Neuron (in vitro differentiated cells): ENCODE measurements around the gene LSG1.

Experiments used
- H2AFZ ChIP-seq: one replicate; pipeline ENCODE4 v1.6.1; 2013; ENCODE audit warnings: low read depth, mild to moderate bottlenecking, inconsistent platforms, low read length, moderate library complexity
- H3K27me3 ChIP-seq: one replicate; pipeline ENCODE4 v1.6.1; 2013; ENCODE audit warnings: low read length; ENCODE audit not compliant: insufficient read depth
- H3K36me3 ChIP-seq: one replicate; pipeline ENCODE4 v1.6.1; 2013; ENCODE audit warnings: low read length; ENCODE audit not compliant: insufficient read depth
- H3K4me1 ChIP-seq: one replicate; pipeline ENCODE4 v1.6.1; 2013; ENCODE audit warnings: low read length; ENCODE audit not compliant: insufficient read depth
- H3K4me3 ChIP-seq: 2 replicates; pipeline ENCODE4 v1.5.1; 2013; ENCODE audit warnings: mild to moderate bottlenecking, low read length, moderate library complexity
- H3K9me3 ChIP-seq: one replicate; pipeline ENCODE4 v1.6.1; 2013; ENCODE audit warnings: low read length

Gene LSG1

DNA sequence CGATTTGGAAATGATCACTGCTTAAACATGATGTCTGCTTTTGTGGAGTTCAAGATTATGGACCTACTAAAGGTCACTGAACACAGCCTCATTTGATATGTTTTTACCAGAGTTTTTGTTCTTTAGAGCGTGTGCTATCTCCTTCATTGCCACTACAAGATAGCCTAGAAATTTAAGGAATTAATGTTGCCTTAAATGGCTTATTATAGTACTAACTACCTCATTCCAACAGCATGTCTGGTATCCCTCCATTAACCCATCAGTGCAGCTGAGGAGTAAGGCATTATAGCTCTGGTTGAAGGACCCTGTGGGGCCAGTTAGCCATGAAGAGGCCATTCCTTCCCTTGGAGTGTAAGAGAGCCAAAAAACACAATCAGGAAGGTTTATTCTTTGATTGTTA, 11.4 kb upstream of the LSG1 start:
- peaks cover 10% of the 10 kb centered on the region for H3K4me1 ChIP-seq

GRCh38 chr3:194682694-194683310, 10.8 kb upstream of the LSG1 start:
- no peak overlapping the region for H2AFZ ChIP-seq
- H3K36me3 ChIP-seq: no peaks in the 10 kb centered on the region
- H3K4me3 ChIP-seq: no peak overlapping the region
- H3K9me3 ChIP-seq: peaks cover 2% of the 10 kb centered on the region
- H3K27me3 ChIP-seq: peaks cover 12% of the 10 kb centered on the region
- H3K4me1 ChIP-seq: peaks cover 10% of the 10 kb centered on the region

More for the DNA sequence above, 11.4 kb upstream of the LSG1 start:
- H2AFZ ChIP-seq: no peak overlapping the region
- peaks cover 2% of the 10 kb centered on the region for H3K9me3 ChIP-seq
- peaks cover 12% of the 10 kb centered on the region for H3K27me3 ChIP-seq
- no peaks in the 10 kb centered on the region for H3K36me3 ChIP-seq
- no peak overlapping the region for H3K4me3 ChIP-seq

DNA sequence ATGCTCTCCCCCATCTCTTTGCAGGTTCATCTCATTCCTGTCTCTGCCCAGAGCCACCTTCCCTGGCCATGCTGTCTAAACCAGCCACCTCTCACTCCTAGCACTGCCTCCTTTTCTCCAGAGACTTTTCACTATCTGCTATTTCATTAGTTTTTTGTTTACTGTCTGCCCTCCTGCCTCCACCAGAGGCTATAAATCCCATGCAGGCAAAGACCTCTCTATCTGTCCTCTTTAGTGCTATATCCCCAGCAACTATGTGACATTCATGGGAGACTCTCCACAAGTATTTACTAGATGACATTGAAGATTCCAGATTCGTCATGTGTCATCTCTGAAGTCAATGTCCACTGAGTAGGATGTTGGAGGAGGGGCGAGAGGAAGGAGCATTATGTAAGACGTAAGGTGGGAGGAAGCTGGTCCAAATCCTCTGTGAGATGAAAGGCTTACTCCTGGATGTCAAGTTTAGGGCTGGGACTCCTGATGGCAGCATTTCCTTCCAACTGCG, 10.2 kb upstream of the LSG1 start:
- peaks cover 9% of the 10 kb centered on the region for H3K27me3 ChIP-seq
- no peak overlapping the region for H3K4me3 ChIP-seq
- H3K36me3 ChIP-seq: no peaks in the 10 kb centered on the region
- peaks cover 2% of the 10 kb centered on the region for H3K9me3 ChIP-seq
- H2AFZ ChIP-seq: no peak overlapping the region
- peaks cover 10% of the 10 kb centered on the region for H3K4me1 ChIP-seq

GRCh38 chr3:194680888-194681615, 9.1 kb upstream of the LSG1 start:
- H2AFZ ChIP-seq: no peak overlapping the region

DNA sequence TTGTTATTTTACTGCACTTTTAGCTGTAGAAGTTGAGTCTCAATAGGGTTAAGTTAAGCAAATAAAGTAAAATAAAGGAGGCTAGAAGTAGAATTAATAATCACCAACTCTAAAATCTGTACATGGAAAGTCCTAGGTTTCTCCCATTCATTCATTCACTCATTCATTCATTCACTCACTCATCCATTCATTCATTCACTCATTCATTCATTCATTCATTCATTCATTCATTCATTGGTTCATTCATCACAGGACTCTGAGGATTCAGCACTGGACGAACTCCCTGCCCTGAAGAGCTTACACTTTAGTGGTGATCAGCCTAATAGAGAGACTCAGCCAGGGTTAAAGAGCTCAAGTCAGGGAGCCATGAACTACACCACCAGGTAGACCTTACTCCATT, 4.5 kb upstream of the LSG1 start:
- Histone ChIP-seq H3K4me1 (peaks cover 3% of the 10 kb centered on the region), H3K9me3 (no peaks in the 10 kb centered on the region), H2AFZ (no peak overlapping the region), H3K4me3 (no peak overlapping the region), H3K36me3 (no peaks in the 10 kb centered on the region), H3K27me3 (peaks cover 3% of the 10 kb centered on the region)

More at GRCh38 chr3:194680888-194681615, 9.1 kb upstream of the LSG1 start:
- peaks cover 4% of the 10 kb centered on the region for H3K27me3 ChIP-seq
- peaks cover 5% of the 10 kb centered on the region for H3K4me1 ChIP-seq
- no peak overlapping the region for H3K4me3 ChIP-seq
- no peaks in the 10 kb centered on the region for H3K36me3 ChIP-seq
- H3K9me3 ChIP-seq: no peaks in the 10 kb centered on the region

DNA sequence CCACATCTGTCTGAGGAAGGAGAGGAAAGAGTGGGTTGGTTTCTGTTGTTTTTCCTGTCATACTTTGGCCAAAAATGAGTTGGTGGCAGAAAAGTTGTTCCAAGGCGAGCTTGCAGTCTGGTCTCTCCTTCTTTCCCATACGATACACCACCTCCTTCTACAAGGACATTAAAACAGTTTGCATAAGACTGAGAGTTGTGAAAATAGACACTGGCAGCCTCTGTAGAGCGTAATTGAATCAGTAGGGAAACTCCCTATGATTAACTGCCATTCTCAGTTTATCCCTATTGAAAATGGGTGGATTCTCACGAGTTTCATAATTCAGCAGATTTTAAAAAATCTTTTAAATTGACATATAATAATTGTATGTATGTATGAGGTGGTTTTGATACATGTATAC, 3.7 kb upstream of the LSG1 start:
- Histone ChIP-seq H3K27me3 (no peaks in the 10 kb centered on the region), H3K36me3 (no peaks in the 10 kb centered on the region), H3K4me1 (peaks cover 10% of the 10 kb centered on the region), H2AFZ (no peak overlapping the region), H3K9me3 (no peaks in the 10 kb centered on the region), H3K4me3 (no peak overlapping the region)

- H2AFZ ChIP-seq: no peak overlapping the region
- no peaks in the 10 kb centered on the region for H3K27me3 ChIP-seq
- no peaks in the 10 kb centered on the region for H3K36me3 ChIP-seq
- no peaks in the 10 kb centered on the region for H3K9me3 ChIP-seq
- peaks cover 14% of the 10 kb centered on the region for H3K4me1 ChIP-seq
- H3K4me3 ChIP-seq: no peak overlapping the region
Observed at GRCh38 chr3:194675081-194675640, 3.2 kb upstream of the LSG1 start.

- Histone ChIP-seq H3K4me1 (peaks cover 14% of the 10 kb centered on the region), H2AFZ (no peak overlapping the region), H3K27me3 (no peaks in the 10 kb centered on the region), H3K9me3 (no peaks in the 10 kb centered on the region), H3K4me3 (no peak overlapping the region), H3K36me3 (peaks cover 10% of the 10 kb centered on the region)
Observed at GRCh38 chr3:194673761-194674160, 1.8 kb upstream of the LSG1 start.

- Histone ChIP-seq H3K27me3 (no peaks in the 10 kb centered on the region), H3K36me3 (peaks cover 17% of the 10 kb centered on the region), H2AFZ (no peak overlapping the region), H3K4me1 (peaks cover 14% of the 10 kb centered on the region), H3K9me3 (no peaks in the 10 kb centered on the region), H3K4me3 (peak overlapping the region; percentile 88)
Observed at GRCh38 chr3:194672876-194673275, 885 bp upstream of the LSG1 start.

- no peaks in the 10 kb centered on the region for H3K27me3 ChIP-seq
- H3K36me3 ChIP-seq: peaks cover 21% of the 10 kb centered on the region
- peaks cover 14% of the 10 kb centered on the region for H3K4me1 ChIP-seq
- peak overlapping the region; percentile 88 for H3K4me3 ChIP-seq
- peak overlapping the region; percentile 72 for H2AFZ ChIP-seq
- no peaks in the 10 kb centered on the region for H3K9me3 ChIP-seq
Observed at GRCh38 chr3:194671511-194671899, 486 bp downstream of the LSG1 start.

DNA sequence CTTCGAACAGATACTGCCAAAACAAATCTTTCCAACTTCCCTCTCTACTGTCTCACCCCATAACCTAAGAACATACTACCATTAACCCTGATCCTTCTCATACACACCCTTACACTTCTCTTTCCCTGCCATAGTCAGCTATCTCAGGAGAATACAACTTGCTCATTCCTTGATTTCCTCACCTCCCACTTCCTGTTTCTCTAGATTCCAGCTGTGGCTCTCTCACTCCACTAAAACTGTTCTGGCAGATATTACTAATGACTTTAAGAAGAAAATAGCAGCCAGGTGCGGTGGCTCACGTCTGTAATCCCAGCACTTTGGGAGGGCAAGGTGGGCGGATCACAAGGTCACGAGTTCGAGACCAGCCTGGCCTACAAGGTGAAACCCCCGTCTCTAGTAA, 4.6 kb downstream of the LSG1 start:
- H3K36me3 ChIP-seq: peaks cover 44% of the 10 kb centered on the region

GRCh38 chr3:194664857-194665256, 7.1 kb downstream of the LSG1 start:
- Histone ChIP-seq H3K27me3 (no peaks in the 10 kb centered on the region), H3K4me3 (no peak overlapping the region), H2AFZ (no peak overlapping the region), H3K4me1 (no peaks in the 10 kb centered on the region), H3K9me3 (no peaks in the 10 kb centered on the region), H3K36me3 (peaks cover 56% of the 10 kb centered on the region)

More for the DNA sequence above, 4.6 kb downstream of the LSG1 start:
- H3K4me1 ChIP-seq: peaks cover 11% of the 10 kb centered on the region
- no peaks in the 10 kb centered on the region for H3K9me3 ChIP-seq
- H3K27me3 ChIP-seq: no peaks in the 10 kb centered on the region
- H3K4me3 ChIP-seq: no peak overlapping the region
- H2AFZ ChIP-seq: no peak overlapping the region

DNA sequence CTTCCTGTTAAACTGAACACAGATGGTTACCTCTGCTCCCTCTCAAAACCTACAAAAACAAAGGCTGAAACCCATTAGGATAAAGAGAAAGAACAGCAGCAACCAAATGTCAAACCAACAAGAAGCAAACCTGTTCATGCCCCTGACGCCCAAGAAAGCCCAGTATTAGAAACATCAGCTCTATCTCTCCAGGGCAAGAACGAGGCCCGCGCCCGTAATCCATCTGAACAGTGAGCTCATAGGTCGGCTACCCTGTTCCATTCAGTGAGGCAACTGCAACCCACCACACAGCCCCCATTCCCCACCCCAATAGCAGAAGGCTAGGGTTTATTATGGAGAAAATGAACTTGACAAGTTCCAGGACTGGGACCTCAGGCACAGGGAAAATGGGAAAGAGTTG, 10.0 kb downstream of the LSG1 start:
- no peak overlapping the region for H2AFZ ChIP-seq
- H3K9me3 ChIP-seq: no peaks in the 10 kb centered on the region
- no peaks in the 10 kb centered on the region for H3K4me1 ChIP-seq
- no peak overlapping the region for H3K4me3 ChIP-seq
- peaks cover 61% of the 10 kb centered on the region for H3K36me3 ChIP-seq
- no peaks in the 10 kb centered on the region for H3K27me3 ChIP-seq
